ENCODE measurements around the gene SRD5A1.
A peak's percentile ranks its signal among the peaks of the same experiment; 100 is the strongest.

Gene SRD5A1

DNA sequence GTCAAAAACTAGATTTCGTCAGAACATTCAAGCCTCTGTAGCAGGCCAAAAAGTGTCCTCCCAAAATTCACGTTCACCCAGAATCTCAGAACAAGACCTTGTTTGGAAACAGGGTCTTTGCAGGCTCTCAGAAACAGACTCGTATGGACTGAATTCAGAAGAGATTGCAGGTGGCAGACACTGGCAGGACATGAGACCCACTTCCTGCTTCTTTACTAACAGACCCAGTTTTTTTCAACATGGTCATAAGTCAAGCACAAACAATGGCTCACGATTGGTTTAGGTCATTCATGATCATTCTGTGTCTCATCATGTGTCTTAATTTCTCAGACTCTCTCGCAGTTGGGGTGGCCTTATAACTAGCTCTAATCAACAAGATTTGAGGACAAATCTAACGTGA, 74.6 kb downstream of the SRD5A1 start:
- DNase-seq (ENCODE audit: low read depth): no peak
- TF ChIP-seq, protein P1, sequence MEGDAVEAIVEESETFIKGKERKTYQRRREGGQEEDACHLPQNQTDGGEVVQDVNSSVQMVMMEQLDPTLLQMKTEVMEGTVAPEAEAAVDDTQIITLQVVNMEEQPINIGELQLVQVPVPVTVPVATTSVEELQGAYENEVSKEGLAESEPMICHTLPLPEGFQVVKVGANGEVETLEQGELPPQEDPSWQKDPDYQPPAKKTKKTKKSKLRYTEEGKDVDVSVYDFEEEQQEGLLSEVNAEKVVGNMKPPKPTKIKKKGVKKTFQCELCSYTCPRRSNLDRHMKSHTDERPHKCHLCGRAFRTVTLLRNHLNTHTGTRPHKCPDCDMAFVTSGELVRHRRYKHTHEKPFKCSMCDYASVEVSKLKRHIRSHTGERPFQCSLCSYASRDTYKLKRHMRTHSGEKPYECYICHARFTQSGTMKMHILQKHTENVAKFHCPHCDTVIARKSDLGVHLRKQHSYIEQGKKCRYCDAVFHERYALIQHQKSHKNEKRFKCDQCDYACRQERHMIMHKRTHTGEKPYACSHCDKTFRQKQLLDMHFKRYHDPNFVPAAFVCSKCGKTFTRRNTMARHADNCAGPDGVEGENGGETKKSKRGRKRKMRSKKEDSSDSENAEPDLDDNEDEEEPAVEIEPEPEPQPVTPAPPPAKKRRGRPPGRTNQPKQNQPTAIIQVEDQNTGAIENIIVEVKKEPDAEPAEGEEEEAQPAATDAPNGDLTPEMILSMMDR (conservative IDR thresholded peaks at IDR 0.05; ENCODE audit: low read depth, low read length): no peak
- H3K4me3 ChIP-seq (ENCODE audit: low read depth, low read length): no peak overlapping the region

DNA sequence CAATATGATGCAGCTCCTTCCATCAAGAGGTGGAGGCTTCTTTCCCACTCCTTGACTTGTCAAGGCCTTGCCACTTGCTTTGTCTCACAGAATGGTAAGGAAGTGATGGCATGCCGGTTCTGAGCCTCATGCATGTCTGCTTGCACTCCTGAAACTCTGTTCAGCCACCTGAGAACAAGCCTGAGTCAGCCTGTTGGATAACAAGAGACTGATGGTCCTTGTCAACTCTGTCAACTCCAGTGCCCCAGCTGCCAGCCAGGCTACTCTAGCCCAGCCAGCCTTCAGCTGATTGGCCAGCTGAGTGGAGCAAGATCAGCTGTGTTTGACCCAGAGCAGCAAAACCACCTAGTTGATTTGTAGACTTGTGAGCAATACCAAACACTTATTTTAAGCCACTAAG, 75.6 kb downstream of the SRD5A1 start:
- TF ChIP-seq, protein P1 (conservative IDR thresholded peaks at IDR 0.05; ENCODE audit: low read depth, low read length): no peak
- no peak overlapping the region for H3K4me3 ChIP-seq (ENCODE audit: low read depth, low read length)
- no peak for DNase-seq (ENCODE audit: low read depth)

DNA sequence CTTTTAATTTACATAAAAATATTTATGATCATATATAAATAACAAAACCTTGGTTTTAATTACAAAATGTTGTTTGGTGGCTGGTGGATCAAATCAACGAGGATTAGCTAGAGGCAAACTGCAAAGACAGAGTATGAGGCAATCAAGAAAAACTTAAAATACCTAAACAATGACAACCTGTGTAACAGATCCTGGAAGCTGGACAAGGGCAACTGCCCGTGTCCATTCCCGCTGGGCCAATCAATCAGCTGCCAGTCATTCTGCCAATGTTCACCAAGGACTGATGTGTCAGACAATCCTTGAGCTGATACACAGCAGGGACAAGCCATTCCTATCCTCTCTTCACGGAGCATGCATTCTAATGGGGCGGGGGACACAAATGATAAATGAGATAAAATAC, 76.8 kb downstream of the SRD5A1 start:
- TF ChIP-seq, protein P1 (conservative IDR thresholded peaks at IDR 0.05; ENCODE audit: low read depth, low read length): no peak
- DNase-seq (ENCODE audit: low read depth): no peak
- no peak overlapping the region for H3K4me3 ChIP-seq (ENCODE audit: low read depth, low read length)

DNA sequence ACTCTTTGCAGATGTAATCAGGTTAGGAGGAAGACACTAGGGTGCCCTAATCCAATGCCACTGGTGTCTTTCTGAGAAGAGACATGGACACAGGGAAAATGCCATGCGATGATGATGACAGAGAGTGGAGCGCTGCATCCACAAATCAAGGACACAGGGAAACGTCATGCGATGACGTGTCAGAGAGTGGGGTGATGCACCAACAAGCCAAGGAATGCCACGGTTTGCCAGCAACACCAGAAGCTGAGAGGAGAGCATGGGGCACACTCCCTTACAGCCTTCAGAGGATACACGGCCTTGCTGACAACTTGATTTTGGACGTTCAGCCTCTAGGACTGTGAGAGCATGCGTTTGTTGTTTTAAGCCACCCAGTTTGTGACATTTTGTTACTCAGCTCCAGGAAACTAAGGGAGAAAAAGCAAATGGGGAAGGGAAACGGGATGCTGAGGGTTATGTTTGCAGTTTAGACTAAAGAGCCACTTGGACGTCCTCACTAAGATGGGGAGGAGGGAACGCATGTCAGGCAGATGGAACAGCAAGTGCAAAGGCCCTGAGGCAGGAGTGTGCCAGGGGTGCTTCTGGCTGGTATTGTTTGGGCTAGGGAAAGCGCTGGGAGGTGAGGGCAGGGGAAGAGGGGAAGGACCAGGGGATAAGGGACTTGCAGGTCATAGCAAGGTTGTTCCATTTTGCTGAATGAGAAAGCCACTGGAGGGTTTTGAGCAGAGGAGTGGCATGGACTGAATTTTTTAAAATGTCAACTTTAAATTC, 77.5 kb downstream of the SRD5A1 start:
- no peak for DNase-seq (ENCODE audit: low read depth)
- no peak overlapping the region for H3K4me3 ChIP-seq (ENCODE audit: low read depth, low read length)
- TF ChIP-seq, protein P1 (conservative IDR thresholded peaks at IDR 0.05; ENCODE audit: low read depth, low read length): no peak

DNA sequence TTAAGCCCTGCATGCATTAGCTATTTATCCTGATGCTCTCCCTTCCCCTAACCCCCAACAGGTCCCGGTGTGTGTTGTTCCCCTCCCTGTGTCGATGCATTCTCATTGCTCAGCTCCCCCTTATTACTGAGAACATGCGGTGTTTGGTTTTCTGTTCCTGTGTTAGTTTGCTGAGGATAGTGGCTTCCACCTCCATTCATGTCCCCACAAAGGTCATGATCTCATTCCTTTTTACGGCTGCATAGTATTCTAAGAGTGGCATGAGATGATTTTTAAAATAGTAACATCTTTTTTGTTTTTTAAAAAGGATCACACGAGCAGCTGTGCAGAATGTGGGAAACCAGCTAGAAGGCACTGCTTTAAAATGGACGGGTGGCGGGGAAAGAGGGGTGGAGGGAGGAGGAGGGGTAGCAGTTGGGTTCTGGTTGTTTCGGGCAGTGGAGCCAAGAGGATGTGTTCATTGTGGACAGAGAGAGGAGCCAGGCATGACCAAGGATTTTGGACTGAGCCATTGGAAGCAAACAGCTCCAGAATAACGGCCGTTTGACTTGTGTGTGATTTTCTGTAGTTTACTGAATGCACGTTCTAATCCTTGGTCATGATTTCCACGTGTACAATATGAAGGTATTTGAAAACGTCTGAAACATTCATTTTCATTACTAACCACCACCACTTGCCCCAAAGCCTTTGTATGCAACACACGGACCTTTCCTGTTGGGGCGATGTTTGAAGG, 78.3 kb downstream of the SRD5A1 start:
- TF ChIP-seq, protein P1 (conservative IDR thresholded peaks at IDR 0.05; ENCODE audit: low read depth, low read length): no peak
- H3K4me3 ChIP-seq (ENCODE audit: low read depth, low read length): peak overlapping the region; percentile 80
- peak; percentile 70 for DNase-seq (ENCODE audit: low read depth)

DNA sequence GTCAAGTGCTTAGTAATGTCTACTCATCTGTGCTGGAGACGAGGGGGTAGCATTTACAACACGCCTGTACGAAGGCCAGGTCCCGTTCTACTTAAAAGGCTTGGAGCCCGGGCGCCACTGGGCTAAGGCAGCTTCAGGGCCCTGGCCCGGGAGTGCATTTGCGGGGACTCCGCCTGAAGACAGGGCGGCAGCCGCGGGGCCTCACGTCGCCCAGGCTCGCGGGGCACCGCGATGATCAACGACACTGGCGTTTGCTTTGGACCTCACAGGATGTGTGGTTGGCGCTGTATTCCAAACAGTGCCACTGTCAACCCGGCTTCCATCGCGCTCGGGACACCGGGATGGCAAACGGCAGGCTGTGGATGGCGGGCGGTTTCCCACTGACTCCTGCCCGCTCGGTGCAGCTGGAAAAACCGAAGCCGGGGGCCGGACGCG, 78.9 kb downstream of the SRD5A1 start:
- H3K4me3 ChIP-seq (ENCODE audit: low read depth, low read length): peak overlapping the region; percentile 80
- DNase-seq (ENCODE audit: low read depth): no peak
- TF ChIP-seq, protein P1 (conservative IDR thresholded peaks at IDR 0.05; ENCODE audit: low read depth, low read length): peak; percentile 31

All from choroid plexus epithelial cell (primary cell).